PC-3 (cell line): ENCODE measurements around the gene TCF12.

Experiments
- EZH2 ChIP-seq: fragments of 300-600 bp; sonication (generic); IDR thresholded peaks from one replicate; pipeline ENCODE4 v1.6.1; 2017; ENCODE audit warnings: antibody characterized with exemption, mild to moderate bottlenecking, low read length; ENCODE audit not compliant: unreplicated experiment
- EZH2phosphoT487 ChIP-seq: fragments of 300-600 bp; sonication (generic); IDR thresholded peaks from 2 replicates; pipeline ENCODE4 v1.6.1; 2018; ENCODE audit warnings: mild to moderate bottlenecking, antibody characterized with exemption, low read length, borderline replicate concordance
- TF ChIP-seq, protein P1 (sequence below): fragments of 300-600 bp; sonication (generic); conservative IDR thresholded peaks from 2 replicates; pipeline ENCODE4 v1.5.1; 2017; ENCODE audit warnings: antibody characterized with exemption, low read depth, mild to moderate bottlenecking, low read length

DNA sequence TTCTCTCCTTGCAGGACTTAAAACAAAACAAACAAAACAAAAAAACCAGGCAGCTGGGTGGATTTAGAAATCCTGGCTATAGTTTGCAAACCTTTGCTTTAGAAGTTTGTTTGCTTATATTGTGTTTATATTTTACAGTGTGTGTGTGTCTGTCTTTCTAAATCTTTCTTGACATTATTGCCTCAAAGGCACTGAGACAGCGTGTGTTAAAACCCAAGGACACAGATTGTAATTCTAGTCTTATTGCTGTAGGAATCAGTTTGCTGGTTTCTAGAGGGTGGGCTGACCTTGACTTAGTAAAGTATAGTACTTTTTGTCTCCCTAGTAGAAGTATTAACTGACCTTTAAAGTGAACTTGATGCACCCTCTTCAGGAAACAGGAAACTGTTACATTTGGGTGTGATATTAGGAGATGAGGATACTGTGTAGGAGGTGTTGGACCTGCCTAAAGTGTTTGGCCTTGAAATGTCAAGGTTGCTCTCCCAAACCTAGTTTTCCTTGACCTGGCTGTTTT, 71.0 kb downstream of the TCF12 start:
- TF ChIP-seq, protein P1, sequence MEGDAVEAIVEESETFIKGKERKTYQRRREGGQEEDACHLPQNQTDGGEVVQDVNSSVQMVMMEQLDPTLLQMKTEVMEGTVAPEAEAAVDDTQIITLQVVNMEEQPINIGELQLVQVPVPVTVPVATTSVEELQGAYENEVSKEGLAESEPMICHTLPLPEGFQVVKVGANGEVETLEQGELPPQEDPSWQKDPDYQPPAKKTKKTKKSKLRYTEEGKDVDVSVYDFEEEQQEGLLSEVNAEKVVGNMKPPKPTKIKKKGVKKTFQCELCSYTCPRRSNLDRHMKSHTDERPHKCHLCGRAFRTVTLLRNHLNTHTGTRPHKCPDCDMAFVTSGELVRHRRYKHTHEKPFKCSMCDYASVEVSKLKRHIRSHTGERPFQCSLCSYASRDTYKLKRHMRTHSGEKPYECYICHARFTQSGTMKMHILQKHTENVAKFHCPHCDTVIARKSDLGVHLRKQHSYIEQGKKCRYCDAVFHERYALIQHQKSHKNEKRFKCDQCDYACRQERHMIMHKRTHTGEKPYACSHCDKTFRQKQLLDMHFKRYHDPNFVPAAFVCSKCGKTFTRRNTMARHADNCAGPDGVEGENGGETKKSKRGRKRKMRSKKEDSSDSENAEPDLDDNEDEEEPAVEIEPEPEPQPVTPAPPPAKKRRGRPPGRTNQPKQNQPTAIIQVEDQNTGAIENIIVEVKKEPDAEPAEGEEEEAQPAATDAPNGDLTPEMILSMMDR, result 0 out of 2 replicates have a peak, but pooled peaks have one; percentile 11
- TF ChIP-seq EZH2 (no peak), EZH2phosphoT487 (no peak)
